Fibroblast of mammary gland (primary cell): ENCODE data around the gene SLC1A1.

ENCODE experiments used
- DNase-seq: peaks from one replicate; pipeline ENCODE4 v3.0.0-alpha.2; 2010; ENCODE audit warnings: low read depth
- H3K4me3 ChIP-seq: 2 replicates; pipeline ENCODE4 v1.5.1; 2011; ENCODE audit warnings: low read depth, mild to moderate bottlenecking, low read length, moderate library complexity; ENCODE audit not compliant: control insufficient read depth
- TF ChIP-seq, protein P1 (sequence below): conservative IDR thresholded peaks from 2 replicates; pipeline ENCODE4 v1.5.1; 2011; ENCODE audit warnings: low read depth, low read length, inconsistent platforms; ENCODE audit not compliant: control insufficient read depth, insufficient read depth

Gene SLC1A1

DNA sequence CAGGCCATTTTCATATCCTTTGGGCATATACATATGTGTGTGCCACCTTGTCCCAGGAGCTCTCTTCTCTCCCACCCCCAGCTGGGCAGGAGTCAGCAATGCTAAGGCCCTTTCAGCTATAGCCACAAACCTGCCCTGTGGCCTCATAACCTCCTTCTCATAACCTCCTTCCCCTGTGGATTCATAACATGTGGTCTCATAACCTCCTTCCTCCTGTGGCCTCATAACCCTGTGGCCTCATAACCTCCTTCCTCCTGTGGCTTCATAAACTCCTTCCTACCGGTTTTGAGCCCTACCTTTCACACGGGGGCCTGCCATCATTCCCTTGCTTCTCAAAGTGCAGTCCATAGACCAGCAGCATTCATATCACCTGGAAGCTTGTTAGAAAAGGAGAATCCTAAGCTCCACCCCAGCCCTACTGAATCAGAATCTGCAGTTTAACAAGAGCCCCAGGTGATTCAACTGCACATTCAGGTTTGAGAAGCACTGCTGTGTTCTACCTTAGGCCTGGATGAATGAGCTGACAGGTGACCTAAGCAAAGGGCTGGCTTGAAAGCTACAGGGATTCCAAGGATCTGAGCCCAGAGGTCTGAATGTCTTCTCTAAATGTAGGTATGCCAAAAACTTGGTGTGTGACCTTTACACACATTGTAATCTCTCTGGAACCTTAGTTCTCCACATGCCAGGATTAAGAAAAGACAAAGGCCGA is 129.9 kb downstream of the SLC1A1 start:
- H3K4me3 ChIP-seq, result no peak overlapping the region
- DNase-seq, result no peak
- TF ChIP-seq, protein P1, sequence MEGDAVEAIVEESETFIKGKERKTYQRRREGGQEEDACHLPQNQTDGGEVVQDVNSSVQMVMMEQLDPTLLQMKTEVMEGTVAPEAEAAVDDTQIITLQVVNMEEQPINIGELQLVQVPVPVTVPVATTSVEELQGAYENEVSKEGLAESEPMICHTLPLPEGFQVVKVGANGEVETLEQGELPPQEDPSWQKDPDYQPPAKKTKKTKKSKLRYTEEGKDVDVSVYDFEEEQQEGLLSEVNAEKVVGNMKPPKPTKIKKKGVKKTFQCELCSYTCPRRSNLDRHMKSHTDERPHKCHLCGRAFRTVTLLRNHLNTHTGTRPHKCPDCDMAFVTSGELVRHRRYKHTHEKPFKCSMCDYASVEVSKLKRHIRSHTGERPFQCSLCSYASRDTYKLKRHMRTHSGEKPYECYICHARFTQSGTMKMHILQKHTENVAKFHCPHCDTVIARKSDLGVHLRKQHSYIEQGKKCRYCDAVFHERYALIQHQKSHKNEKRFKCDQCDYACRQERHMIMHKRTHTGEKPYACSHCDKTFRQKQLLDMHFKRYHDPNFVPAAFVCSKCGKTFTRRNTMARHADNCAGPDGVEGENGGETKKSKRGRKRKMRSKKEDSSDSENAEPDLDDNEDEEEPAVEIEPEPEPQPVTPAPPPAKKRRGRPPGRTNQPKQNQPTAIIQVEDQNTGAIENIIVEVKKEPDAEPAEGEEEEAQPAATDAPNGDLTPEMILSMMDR, result no peak

DNA sequence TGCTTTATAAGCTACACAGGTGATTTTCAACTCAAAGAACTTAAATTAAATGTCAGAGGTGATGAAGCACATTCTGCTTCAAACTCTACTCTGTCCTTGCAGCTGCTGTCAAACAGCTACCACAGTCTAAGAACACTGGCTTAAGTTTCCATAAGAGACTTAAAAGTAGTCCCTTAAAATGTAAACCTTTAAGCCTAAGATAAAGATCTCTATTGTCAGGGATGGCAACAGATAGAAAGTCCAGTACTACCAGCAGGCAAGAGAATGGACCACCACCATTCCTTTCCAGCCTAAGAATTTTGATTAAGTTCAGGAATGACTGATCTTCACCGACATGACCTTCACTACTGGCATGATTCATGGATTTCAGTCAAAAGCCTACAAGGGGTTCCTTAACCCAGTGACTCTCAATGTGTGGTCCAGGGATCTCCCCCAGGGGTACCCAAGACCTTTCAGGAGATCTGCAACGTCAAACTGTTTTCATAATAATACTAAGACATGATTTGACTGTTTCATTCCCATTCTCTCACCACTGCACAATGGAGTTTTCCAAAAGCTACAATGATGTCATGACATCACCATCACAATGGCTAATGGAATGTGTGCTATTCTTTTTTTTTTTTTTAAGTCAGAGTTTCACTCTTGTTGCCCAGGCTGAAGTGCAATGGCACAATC is 130.8 kb downstream of the SLC1A1 start:
- TF ChIP-seq, protein P1, result no peak
- peak; percentile 16 for DNase-seq
- no peak overlapping the region for H3K4me3 ChIP-seq

DNA sequence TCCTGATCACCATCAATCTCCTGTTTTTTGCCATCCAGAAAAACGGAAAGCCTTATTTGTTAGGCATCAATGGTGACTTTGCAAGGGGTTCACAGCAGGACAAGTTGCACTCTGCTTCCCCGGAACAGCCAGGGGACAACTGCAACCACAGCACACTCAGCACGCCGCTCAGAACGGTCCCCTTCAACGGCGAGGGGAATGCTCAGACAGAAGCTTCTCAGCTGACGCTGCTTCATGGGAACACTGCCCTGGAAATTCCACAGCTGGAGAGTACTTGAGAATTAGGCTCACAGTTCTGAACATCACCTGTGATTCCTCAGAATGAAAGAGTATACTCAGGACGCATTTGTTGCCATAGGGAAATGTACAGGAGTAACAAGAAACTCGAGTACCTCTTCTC is 131.7 kb downstream of the SLC1A1 start:
- no peak overlapping the region for H3K4me3 ChIP-seq
- TF ChIP-seq, protein P1, result no peak
- DNase-seq, result no peak

DNA sequence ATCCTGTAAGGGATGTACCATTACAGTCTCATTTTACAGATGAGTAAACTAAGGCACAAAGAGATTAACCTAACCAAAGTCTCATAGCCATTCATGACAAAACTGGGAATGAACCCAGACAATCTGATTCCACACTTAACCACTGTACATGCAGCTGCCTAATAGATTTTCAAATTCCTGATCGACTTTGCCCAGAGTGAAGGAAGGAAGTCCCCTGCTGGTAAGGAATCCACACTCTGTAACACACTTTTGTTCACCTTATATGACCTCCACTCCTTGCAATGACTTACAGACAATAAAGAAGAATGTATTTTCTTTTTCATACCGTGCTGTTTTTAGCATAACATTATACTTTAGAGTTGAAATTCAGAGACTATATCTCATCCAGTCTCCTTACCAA is 140.6 kb downstream of the SLC1A1 start:
- DNase-seq, result peak; percentile 2
- TF ChIP-seq, protein P1, result peak; percentile 2
- no peak overlapping the region for H3K4me3 ChIP-seq
